GM18870 (cell line): ENCODE measurements around the gene LRRC56.

ENCODE experiments used
- ATAC-seq: cut with Tn5 transposase; IDR thresholded peaks from one replicate; pipeline ENCODE4 v1.9.1; 2021; ENCODE audit warnings: moderate library complexity; ENCODE audit not compliant: unreplicated experiment

The LRRC56 gene

DNA sequence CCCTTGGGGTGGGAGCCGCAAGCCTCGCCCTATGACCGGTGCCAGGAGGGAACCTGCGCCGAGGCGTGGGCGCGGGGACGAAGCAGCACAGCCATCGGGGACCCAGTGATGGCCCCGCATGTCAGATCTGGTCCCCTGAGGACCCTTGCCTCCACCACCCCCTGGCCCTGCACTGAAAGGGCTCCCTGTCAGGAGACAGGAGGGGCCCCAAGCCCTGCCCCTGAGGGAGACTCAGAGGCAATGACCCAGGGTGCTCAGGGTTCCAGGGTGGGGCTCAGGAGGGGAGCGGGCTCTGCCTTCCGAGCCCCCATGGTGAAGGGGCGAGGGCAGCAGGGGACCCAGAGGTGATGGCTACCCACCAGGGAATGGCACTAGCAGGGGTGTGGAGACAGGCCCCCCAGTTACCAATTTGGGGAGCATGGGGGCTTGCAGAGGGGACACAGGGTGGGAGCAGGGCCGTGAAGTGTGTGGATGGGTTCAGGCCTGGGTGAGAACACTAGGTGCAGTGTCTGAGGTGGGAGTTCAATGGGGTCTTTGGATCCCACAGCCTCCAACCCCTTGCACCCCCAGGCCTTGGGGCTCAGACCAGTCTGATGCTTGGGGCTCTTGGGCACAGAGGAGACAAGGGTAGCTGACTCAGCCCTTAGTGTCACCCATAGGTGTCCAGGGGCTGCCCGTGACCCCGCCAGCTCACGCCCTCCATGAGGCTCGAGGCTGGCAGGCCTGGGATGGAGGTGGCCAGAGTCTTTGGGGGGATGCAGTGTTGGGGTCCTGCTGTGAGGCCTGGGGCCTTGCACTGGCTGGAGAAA lies 499 bp downstream of the LRRC56 start:
- no peak for ATAC-seq

DNA sequence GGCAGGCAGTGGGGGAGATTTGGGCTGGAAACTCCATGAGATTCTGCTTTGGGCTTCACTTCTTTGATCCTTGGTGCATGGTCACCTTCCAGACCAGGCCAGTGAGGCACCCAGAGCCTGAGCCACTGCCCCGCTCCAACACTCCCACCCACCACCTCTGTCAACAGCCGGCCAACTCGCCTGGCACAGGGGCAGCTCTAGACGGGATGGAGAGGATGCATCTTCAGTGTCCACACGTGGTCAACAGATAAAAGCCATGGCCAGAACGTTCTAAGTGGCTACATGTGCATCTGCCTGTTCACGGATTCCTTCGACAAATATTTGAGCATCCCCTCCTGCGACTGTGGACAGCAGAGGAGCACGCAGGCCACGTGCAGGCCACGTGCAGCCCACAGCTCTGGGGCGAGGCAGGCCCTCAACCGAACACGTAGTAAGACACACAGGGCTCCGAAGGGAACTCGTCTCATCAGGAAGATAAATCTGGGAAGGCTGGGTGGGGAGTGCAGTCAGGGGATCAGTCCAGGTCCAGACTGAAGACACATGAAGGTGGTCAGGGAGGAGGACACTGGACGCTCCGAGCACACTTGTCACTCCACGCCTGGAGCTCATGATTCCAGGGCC lies 1.2 kb downstream of the LRRC56 start:
- ATAC-seq = no peak

DNA sequence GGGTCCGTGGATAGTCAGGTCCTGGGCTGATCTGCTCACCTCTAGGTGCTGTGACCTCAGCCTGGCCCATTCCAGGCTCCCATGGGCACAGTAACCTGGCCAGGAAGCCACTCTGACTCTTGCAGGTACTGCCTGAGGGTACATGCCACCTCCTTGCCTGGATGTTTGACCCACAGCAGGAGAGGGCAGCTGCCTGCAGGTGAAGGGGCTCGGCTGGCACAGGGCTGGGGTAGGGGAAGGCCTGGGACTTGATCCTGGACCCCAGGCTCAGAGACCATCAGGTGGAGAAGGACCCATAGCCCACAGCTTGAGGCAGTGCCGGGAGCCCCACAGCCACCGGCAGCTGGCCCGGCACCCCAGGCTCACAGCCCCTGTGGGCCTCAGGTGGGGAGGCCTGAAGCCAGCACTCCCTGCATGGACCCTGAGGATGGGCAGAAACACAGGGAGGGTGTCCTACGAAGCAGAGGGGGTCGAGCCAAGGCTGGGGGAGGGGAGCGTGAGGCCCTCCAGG lies 2.7 kb downstream of the LRRC56 start:
- ATAC-seq = no peak

DNA sequence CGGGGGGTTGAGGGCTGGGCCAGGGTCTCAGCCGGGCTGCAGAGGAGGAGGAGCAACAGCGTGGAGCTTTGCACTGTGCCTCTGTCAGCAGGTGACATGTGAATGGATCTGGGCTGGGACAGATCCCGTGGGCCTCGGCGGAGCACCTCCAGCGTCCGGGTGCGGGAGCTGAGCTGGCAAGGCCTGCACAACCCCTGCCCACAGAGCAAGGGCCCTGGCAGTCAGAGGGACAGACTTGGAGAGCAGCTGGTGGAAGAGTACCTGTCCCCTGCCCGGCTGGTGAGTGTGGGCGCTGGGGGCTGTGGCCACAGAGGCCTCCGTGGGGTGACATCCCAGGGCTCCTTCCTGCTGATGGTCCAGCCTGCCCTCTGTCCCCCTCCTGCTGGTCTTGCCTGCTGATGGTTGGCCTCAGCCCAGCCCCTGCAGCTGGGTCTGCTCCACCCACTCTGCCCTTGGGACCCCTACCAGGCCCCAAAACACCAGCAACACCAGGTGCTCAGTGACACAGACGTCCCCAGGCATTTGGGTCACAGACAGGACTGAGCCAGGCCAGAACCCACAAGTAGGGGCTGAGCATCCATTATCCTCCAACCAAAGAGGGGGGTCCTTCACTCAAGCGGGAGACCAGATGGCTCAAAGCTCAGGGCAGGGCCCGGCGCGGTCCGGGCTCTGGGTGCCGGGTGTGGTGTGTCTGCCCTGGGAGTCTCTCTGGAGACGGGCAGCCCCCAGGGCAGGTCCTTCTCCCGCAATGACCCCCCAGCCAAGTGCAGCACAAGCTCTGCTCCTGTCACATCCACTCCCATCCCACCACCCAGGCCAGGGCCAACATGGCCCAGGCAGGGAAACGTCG lies 3.5 kb downstream of the LRRC56 start:
- ATAC-seq = no peak

DNA sequence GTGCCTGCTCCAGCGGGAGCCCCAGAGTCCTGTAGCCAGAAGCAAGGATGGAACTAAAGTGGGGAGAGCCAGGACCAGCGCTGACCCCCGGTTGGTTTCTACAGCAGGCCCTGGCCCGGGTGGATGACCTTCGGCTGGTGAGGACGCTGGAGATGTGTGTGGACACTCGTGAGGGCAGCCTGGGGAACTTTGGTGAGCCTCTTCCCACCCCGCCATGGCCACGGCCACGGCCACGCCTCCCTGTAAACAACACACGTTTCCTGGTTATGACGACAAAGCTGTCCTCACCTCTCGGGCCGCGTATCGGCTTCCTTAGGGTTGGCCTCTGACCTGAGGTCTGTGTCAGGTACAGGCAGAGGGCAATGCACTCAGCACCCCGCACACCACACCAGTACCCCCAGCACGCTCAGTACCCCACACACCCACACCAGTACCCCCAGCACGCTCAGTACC lies 4.1 kb downstream of the LRRC56 start:
- ATAC-seq = no peak

DNA sequence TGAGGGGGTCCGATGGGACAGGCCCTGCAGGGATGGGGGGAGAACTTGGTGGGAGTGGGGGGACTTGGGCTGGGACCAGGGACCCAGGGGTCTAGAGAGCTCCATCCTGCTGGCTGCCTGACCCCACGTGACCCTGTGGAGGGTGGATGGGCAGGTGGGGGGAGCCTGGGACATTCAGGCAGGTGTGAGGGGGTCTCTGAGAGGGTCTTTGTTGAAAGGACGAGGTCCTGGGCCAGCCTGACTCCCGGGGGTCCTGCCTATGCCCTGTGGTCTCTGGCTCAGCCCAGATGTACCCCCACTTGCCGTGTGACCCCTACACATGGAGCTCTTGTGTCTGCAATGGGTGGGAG lies 7.5 kb downstream of the LRRC56 start:
- ATAC-seq = no peak

DNA sequence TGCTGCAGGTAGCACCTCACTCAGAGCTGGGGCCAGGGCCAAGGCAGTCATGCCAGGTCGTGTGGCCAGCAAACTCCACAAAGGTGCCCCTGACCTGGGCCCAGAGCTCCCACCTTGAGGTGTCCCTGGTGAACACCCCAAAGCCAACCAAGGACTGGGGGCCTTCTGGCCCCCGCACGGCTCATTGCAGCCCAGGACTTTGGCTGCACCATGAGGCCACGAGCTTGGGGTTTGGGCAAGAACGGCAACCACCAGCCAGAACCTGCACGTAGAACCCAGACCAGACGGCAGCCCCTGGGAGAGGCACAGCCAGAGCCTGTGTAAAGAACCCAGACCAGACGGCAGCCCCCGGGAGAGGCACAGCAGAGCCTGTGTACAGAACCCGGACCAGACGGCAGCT lies 7.8 kb downstream of the LRRC56 start:
- no peak for ATAC-seq

DNA sequence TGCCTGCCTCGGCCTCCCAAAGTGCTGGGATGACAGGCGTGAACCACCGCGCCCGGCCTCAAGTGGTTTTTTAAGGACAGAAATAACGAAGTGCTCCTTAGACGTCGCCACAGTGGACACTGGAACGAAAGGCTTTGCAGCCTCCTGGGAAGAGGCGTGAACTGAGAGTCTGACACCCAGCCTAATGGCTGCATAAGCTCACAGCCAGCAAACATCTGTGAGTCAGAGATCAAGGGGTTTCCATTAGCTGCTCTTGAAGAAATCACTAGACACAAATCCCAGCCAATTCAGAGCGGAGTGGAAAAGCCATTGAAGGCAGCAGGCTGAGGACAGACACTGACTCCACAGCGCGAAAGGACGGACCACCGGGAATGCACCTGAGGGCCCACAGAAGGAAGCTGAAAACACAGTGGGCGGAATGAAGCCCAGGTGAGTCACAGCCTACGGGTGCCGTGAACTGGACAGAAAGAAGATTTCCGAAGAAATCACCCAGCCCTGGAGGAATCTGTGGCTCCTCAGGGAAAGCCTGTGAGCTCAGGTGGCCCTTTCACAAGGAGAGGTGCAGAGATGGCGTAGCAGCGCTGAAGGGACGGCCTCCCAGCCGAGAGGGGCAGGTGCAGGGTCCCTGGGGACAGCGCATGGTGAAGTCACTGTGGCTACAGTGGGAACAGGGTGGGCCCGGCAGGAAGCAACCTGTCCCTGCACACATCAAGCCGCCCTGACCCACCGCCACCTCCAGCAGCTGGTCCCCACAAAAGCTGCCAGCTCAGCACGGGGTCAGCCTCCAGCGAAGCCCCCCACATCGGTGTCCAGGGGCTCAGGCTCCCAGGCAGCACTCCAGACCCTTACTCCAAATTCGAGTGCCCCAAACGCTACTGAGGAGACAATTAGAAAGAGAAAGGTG lies 11.6 kb downstream of the LRRC56 start:
- ATAC-seq = no peak

DNA sequence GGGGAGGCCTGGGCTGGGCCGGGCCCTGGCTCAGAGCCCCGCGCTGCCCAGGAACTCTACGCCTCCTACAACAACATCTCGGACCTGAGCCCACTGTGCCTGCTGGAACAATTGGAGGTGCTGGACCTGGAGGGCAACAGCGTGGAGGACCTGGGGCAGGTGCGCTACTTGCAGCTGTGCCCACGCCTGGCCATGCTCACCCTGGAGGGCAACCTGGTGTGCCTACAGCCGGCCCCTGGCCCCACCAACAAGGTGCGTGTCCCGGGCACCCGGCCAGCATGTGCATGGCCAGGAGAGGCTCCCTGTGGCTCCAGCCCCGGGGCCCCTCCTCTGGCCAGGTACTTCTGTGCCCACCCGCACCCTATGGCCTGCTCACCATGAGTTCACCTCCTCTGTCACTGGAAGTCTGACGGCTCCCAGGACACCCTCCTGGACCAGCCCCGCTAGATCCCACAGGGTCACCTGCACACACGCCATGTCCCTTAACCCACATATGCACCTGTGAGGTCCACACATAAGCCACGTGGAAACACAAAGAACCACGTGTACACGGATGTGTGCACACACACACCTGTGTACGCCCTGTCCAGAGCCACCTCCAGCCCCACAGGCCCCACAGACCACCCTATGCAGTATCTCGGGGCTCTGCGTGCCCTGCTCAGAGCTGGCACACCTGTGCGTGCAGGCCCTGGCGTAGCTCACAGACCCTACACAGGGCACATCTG lies 12.9 kb downstream of the LRRC56 start:
- ATAC-seq = no peak

DNA sequence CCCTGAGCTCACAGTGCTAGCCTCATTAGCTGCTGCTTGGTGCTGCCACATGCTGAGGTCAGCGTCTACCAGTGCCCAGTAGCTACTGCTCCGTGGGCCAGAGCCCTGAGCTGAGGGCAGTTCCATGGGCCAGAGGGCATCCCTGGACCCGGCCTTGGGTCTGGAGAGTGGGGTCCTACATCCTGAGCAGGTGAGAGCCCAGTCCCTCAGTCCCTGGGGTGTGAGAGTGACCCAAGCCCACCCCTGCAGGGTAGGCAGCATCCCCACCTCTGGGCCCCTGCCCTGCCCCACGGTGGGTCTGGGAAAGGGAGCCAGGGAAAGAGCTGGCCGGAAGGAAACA lies 13.4 kb downstream of the LRRC56 start:
- no peak for ATAC-seq

DNA sequence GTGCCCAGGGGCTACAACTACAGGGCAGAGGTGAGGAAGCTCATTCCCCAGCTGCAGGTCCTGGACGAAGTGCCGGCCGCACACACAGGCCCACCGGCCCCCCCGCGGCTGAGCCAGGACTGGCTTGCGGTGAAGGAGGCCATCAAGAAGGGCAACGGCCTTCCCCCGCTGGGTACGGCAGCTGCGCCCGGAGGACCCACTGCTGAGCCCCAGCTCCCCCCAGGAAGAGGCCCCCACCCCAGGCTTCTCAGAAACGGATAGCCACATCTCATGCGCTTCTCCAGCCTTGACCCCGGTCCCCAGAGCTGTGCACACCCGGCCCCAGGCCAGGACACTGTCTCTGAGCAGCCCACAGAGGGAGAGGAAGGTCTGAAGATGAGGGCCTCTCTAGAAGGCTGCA lies 13.8 kb downstream of the LRRC56 start:
- ATAC-seq = no peak

DNA sequence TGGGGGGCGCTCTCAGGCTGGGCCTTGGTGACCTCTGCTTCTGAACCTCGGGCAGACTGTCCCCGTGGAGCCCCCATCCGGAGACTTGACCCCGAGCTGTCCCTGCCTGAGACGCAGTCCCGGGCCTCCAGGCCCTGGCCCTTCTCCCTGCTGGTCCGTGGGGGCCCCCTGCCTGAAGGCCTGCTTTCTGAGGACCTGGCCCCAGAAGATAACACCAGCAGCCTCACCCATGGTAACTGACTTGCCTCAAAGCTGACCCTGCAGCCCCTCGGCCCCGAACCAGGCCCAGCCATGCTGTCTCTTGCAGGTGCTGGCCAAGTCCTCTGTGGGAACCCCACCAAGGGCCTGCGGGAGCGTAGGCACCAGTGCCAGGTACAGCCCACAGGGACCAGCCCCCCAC lies 14.3 kb downstream of the LRRC56 start:
- no peak for ATAC-seq

DNA sequence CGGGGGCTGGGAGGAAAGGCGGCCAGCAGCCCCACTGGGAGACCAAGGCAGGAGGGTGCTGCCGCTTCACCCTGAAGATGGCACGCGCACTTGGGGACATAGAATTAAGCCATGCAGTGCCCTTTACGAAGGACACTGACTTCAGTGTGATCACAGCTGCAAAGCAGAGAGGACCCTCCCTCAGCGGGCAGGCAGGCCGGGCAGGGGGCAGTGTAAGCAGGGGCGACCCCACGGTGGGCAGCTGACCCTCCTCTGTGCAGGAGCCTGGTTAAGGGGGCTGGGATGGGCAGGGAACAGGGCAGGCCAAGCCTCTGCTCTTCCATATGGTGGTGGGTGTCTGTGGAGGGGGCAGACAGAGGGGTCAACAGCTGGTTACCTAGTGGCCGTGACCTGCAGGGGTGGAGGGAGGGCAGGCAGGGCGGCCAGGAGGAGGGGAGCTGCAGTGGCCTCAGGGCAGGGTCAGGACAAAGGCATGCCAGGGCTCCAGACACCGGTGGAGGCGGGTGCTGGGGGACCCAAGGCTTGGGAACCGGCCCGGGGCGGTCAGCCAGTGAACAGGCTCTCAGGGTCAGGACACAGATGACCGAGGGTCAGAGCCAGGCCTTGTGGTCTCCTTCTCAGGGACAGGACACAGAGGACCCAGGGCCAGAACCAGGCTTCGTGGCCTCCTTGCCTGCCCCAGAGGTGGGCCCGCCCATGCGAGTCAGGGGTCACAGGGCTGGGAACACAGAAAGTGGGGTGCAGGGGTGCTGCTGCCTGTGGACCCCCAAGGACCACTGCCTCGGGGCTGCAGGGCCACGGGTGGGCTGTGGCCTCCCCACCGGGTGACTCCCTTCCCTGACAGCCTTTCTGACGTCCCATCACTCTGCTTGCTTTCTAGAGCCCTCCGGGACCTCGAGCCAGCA lies 16.0 kb downstream of the LRRC56 start:
- no peak for ATAC-seq

DNA sequence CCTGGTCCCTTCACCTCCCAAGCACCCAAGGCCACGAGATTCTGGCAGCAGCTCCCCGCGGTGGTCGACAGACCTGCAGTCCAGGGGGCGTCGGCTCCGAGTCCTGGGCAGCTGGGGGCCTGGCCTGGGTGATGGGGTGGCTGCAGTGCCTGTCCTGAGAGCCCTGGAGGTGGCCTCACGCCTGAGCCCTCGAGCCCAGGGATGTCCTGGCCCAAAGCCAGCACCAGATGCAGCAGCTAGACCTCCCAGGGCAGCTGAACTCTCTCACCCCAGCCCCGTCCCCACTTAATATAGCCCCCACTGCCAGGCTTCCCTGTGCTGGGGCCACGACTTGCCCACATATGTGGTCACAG lies 16.6 kb downstream of the LRRC56 start:
- ATAC-seq = no peak

DNA sequence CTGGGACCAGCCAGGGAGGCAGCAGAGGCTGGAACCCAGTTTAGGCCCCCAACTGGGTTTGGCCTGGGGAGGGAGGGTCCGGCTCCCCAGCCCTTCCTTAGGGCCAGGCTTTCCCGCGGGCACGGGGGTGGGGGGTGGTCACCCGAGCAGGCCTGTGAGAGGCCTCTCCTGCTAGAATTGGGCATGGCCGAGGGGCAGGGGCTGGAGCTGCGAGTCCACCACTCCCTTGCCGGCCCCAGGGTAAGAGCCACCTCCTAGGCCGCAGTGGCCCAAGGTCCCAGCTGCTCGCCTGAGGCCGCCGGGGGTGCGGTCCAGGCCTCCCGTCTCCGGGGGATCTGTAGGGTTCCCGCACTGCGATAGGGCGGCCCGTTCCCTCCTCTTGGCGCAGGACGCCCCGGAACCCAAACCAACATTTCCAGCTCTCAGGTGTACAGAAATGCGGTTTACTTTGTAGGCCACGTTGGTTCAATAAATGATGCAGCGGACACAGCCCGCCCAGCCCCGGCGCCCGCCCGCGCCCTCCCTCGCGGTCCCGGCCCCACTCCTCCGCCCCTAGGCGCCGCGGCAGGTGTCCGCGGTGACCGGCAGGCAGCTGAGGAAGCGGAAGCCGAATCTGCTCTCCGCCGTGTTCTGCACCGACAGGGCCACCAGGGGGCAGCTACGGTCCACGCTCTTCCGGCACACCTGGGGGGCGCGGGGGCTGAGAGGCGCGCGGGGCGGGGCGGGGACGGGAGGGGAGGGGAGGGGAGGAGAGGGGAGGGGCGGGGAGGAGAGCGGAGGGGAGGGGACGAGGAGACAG lies 17.3 kb downstream of the LRRC56 start:
- ATAC-seq = no peak

DNA sequence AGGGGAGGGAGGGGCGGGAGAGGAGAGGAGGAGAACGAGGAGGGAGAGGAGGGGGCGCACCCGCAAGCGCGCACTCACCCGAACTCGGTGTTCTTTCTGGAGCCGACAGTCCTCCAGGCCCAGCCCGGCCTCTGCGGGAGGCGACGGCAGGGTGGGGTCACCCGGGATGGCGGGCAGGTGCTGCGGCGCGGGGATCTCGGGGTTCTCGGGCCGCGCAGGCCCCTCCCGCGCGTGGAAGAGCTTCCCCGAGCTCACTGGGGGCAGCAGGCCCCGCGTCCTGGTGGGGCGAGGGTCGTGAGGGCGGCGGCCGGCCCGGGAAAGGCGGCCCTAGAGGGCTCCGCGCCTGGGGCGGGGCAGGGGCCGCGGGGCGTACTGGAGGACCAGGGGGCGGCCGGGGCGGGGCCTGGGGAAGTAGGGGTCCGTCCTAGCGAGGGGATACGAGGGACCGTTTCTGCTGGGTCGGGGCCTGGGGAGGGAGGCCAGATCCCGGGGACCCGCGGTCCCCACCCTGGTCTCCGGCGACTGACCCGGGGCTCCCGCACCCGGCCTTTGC lies 18.0 kb downstream of the LRRC56 start:
- ATAC-seq = no peak

DNA sequence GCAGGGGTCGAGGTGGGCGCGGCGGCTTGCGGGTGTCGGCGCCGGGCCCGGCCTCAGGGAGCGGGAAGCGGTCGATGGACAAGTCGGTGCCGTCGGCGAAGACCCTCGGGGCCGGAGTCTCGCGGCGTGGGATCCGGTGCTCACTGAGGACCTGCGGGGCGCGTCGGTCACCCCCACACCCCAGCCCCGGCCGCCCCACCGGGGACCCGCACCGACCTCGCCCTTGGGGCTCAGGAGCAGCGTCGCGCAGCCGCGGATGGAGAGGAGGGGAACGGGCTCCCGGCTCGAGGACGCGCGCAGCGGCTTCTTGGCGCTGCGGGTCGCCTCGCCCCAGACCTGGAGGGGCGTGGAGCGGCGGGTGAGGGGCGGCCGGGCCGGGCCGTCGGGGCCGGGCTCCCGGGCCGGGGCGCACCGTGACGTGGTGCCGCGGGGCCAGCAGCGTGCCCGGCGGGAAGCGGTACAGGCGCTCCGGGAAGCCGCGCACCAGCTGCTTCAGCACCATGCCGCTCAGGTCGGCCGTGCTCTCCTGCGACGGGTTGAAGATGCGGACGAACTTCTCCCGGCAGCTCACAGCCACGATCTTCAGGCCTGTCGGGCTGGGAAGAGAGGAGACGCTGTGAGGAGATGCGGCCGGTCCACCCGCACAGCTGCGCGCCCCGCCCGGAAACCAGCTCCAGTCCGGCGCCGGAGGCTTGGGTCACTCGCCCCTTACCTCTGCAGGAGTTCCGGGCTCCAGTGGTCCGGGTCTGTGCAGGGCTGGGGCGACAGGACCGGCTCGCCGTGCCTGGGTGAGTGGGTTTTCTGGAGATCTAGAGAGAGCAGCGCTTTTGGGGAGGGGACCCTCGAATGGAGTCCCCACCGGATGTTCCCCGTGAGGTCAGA lies 18.7 kb downstream of the LRRC56 start:
- ATAC-seq = no peak
